CD4-positive, alpha-beta T cell (primary cell): ENCODE results near the gene GPS1. TPM values are rescaled to one million over a fixed set of nuclear protein-coding genes. Genes with fewer than 3 reads are reported as not detected.

Experiments
- ATAC-seq: fragments of 200-7000 bp; cut with Tn5 transposase; one replicate; pipeline ENCODE4 v1.10.0; 2022; ENCODE audit warnings: mild to moderate bottlenecking; ENCODE audit not compliant: poor library complexity
- CTCF ChIA-PET: fragments of 350-600 bp; sonication (Branson Sonifier 250); formaldehyde crosslinking; loops from one replicate; lab custom pipeline; 2021; ENCODE audit warnings: antibody characterized with exemption, inconsistent platforms; lab: Charles Lee
- POLR2A ChIA-PET: fragments of 350-600 bp; sonication (Branson Sonifier 250); formaldehyde crosslinking; loops from one replicate; lab custom pipeline; 2021; ENCODE audit warnings: antibody characterized with exemption, inconsistent platforms; lab: Charles Lee
- DNase-seq, 14 experiments: peaks; one replicate each; pipeline ENCODE4 v3.0.0-alpha.2; 2013 to 2020; ENCODE audit warnings: mixed read lengths in 2 of 14
- H3K27ac ChIP-seq, 2 donors: one replicate each; pipeline versions ENCODE4 v1.5.1 to v1.7.0; 2013; ENCODE audit warnings: low read length in 2 of 2, low read depth in 1 of 2, mild to moderate bottlenecking in 1 of 2
- H3K27me3 ChIP-seq, 2 experiments: 1 replicate in 1 of 2; 2 replicates in 1 of 2; pipeline versions ENCODE4 v1.6.1 to v1.7.0; 2013; ENCODE audit warnings: low read length in 2 of 2, control low read depth in 1 of 2, mild to moderate bottlenecking in 1 of 2, moderate library complexity in 1 of 2; ENCODE audit not compliant: insufficient read depth in 2 of 2, control insufficient read depth in 1 of 2
- H3K36me3 ChIP-seq: one replicate; pipeline ENCODE4 v1.6.1; 2013; ENCODE audit warnings: low read length, control low read depth; ENCODE audit not compliant: insufficient read depth
- H3K4me1 ChIP-seq: one replicate; pipeline ENCODE4 v1.6.1; 2013; ENCODE audit warnings: low read length, control low read depth; ENCODE audit not compliant: insufficient read depth
- H3K4me3 ChIP-seq: one replicate; pipeline ENCODE4 v1.5.1; 2013; ENCODE audit warnings: mild to moderate bottlenecking, low read length, moderate library complexity
- H3K9me3 ChIP-seq, 2 experiments: 1 replicate in 1 of 2; 2 replicates in 1 of 2; pipeline versions ENCODE4 v1.6.1 to v1.7.0; 2013; ENCODE audit warnings: low read length in 2 of 2, mild to moderate bottlenecking in 2 of 2, control low read depth in 1 of 2, moderate library complexity in 1 of 2; ENCODE audit not compliant: control insufficient read depth in 1 of 2, insufficient read depth in 1 of 2
- H3K27ac Mint-ChIP-seq: one replicate; pipeline ENCODE4 v1.8.0; 2020; ENCODE audit warnings: mixed read lengths
- H3K27me3 Mint-ChIP-seq: one replicate; pipeline ENCODE4 v1.8.0; 2021; ENCODE audit warnings: mixed read lengths
- H3K36me3 Mint-ChIP-seq: one replicate; pipeline ENCODE4 v1.8.0; 2021; ENCODE audit warnings: low read depth, mixed read lengths
- H3K4me1 Mint-ChIP-seq: one replicate; pipeline ENCODE4 v1.8.0; 2021; ENCODE audit warnings: low read depth, mixed read lengths
- H3K4me3 Mint-ChIP-seq: one replicate; pipeline ENCODE4 v1.8.0; 2020; ENCODE audit warnings: mild to moderate bottlenecking, mixed read lengths
- H3K9me3 Mint-ChIP-seq: one replicate; pipeline ENCODE4 v1.8.0; 2020; ENCODE audit warnings: mixed read lengths
- CTCF ChIP-seq: fragments of 200-600 bp; IDR thresholded peaks from one replicate; pipeline ENCODE4 v1.8.0; 2022; ENCODE audit warnings: antibody characterized with exemption, mild to moderate bottlenecking
- intact Hi-C, 2 experiments: fragments of 100-400 bp; cut with DNase I in 1 of 2; cut with micrococcal nuclease in 1 of 2; formaldehyde crosslinking; loops; one replicate each; pipeline versions ENCODE4 v1.15.1 to v1.9.0; 2023 to 2025; cut with DNase I, micrococcal nuclease
- total RNA-seq, 174 experiments: library from RNA in 2 of 174; stranded (reverse) in 2 of 174; gene quantifications; one replicate each; pipeline ENCODE4 v1.2.3 and lab custom pipeline; 2021 to 2026

The GPS1 gene
- total RNA-seq, 2 experiments from 2014 or later = 64.6 to 69.3 TPM

GRCh38 chr17:82082456-82082855 lies 30.8 kb downstream of the GPS1 start:
- CTCF ChIA-PET = no interaction called here
- Mint-ChIP-seq H3K27me3 (no peaks in the 10 kb centered on the region), H3K4me3 (no peak overlapping the region), H3K9me3 (no peaks in the 10 kb centered on the region), H3K27ac (no peak overlapping the region), H3K4me1 (no peaks in the 10 kb centered on the region), H3K36me3 (peaks cover 30% of the 10 kb centered on the region)
- Histone ChIP-seq H3K27me3 (no peaks in the 10 kb centered on the region), H3K27ac (no peak overlapping the region), H3K36me3 (peaks cover 72% of the 10 kb centered on the region), H3K4me1 (no peaks in the 10 kb centered on the region), H3K9me3 (no peaks in the 10 kb centered on the region), H3K4me3 (no peak overlapping the region)
- ATAC-seq = no peak
- peak in 1 of 14 experiments; percentile 0 for DNase-seq
- TF ChIP-seq CTCF = no peak
- intact Hi-C loops = no loop called here
- POLR2A ChIA-PET = no interaction called here

- H3K36me3 ChIP-seq = peaks cover 77% of the 10 kb centered on the region
- Mint-ChIP-seq H3K4me1 (no peaks in the 10 kb centered on the region), H3K27me3 (no peaks in the 10 kb centered on the region), H3K36me3 (peaks cover 30% of the 10 kb centered on the region), H3K9me3 (no peaks in the 10 kb centered on the region), H3K27ac (no peak overlapping the region), H3K4me3 (no peak overlapping the region)
- H3K27ac ChIP-seq = peak overlapping the region in 1 of 2 donors; percentile 44
- no peaks in the 10 kb centered on the region for H3K27me3 ChIP-seq
- H3K4me1 ChIP-seq = no peaks in the 10 kb centered on the region
- intact Hi-C loops = no loop called here
- H3K4me3 ChIP-seq = no peak overlapping the region
- no peaks in the 10 kb centered on the region for H3K9me3 ChIP-seq
- ATAC-seq = no peak
- TF ChIP-seq CTCF = no peak
- ChIA-PET POLR2A (no interaction called here), CTCF (no interaction called here)
- DNase-seq = no peak
Observed at GRCh38 chr17:82083009-82083408, 31.3 kb downstream of the GPS1 start.

- Mint-ChIP-seq H3K9me3 (no peaks in the 10 kb centered on the region), H3K4me3 (no peak overlapping the region), H3K4me1 (no peaks in the 10 kb centered on the region), H3K36me3 (peaks cover 30% of the 10 kb centered on the region), H3K27me3 (no peaks in the 10 kb centered on the region), H3K27ac (no peak overlapping the region)
- DNase-seq (peak in 1 of 14 experiments; percentile 1), ATAC-seq (no peak)
- Histone ChIP-seq H3K36me3 (peaks cover 85% of the 10 kb centered on the region), H3K4me1 (no peaks in the 10 kb centered on the region), H3K27ac (no peak overlapping the region), H3K9me3 (no peaks in the 10 kb centered on the region), H3K27me3 (no peaks in the 10 kb centered on the region), H3K4me3 (no peak overlapping the region)
- no peak for TF ChIP-seq CTCF
- ChIA-PET CTCF (no interaction called here), POLR2A (no interaction called here)
- intact Hi-C loops = no loop called here
Observed at GRCh38 chr17:82083533-82084359, 32.0 kb downstream of the GPS1 start.
